ENCODE measurements around the gene DCN. TPM values are rescaled to one million over a fixed set of nuclear protein-coding genes. Genes with fewer than 3 reads are reported as not detected.

The DCN gene
- total RNA-seq, 1 donor from 2014 or later: 2,230 TPM

DNA sequence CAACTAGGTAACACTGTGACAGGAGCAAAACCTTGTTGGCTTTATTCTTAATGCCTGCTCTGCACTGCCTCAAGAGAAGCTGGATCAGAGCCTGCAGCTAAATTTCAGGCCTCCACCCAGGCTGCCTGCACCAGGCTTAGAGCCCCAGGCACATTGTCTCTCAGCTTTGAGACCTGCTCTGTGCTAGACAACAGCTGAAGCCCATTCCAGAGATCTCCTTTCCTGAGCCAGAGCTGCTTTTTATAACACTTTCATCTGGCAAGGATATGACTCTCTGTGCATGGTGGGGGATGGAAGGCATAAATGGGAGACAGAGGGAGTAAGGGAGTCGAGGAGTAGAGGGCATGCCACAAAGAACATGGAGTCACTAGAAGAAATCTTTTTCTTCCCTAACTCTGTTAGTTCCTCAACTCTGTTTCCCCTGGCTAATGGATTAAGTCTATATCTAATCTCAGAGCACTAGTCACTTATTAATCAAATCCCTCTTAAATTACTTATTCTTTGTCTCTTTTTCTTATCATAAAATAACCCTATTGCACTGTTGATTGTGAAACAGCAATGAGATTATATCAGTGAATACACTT, 44.2 kb downstream of the DCN start:
- Mint-ChIP-seq H3K36me3 (ENCODE audit: unreplicated experiment) (peaks cover 8% of the 10 kb centered on the region), H3K27me3 (ENCODE audit: unreplicated experiment) (no peaks in the 10 kb centered on the region), H3K4me3 (ENCODE audit: unreplicated experiment) (no peak overlapping the region), H3K4me1 (ENCODE audit: unreplicated experiment) (peaks cover 69% of the 10 kb centered on the region), H3K27ac (ENCODE audit: unreplicated experiment) (peak overlapping the region; percentile 95), H3K9me3 (ENCODE audit: unreplicated experiment) (peaks cover 4% of the 10 kb centered on the region)
- TF ChIP-seq, protein P1, sequence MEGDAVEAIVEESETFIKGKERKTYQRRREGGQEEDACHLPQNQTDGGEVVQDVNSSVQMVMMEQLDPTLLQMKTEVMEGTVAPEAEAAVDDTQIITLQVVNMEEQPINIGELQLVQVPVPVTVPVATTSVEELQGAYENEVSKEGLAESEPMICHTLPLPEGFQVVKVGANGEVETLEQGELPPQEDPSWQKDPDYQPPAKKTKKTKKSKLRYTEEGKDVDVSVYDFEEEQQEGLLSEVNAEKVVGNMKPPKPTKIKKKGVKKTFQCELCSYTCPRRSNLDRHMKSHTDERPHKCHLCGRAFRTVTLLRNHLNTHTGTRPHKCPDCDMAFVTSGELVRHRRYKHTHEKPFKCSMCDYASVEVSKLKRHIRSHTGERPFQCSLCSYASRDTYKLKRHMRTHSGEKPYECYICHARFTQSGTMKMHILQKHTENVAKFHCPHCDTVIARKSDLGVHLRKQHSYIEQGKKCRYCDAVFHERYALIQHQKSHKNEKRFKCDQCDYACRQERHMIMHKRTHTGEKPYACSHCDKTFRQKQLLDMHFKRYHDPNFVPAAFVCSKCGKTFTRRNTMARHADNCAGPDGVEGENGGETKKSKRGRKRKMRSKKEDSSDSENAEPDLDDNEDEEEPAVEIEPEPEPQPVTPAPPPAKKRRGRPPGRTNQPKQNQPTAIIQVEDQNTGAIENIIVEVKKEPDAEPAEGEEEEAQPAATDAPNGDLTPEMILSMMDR (IDR thresholded peaks at IDR 0.05): no peak
- DNase-seq (ENCODE audit: extremely low spot score, unreplicated experiment): no peak

DNA sequence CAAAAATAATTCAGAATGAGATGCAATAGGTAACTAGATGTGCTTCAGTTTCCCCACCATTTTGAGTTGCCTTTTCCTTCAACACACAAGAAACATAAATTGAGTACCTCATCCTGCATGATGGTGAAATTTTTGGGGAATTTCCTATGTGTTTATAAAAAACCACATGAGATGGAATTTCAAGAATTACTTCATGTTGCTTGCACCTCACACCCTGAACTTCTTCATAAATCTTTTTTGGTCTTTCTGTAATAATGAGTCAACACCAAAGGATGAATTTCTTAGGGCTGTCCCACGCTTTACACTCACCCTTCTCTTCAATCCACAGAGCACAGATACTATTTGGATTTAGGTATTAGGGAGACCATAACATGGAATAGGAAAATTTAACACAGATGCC, 48.7 kb downstream of the DCN start:
- H3K36me3 Mint-ChIP-seq (ENCODE audit: unreplicated experiment): peaks cover 2% of the 10 kb centered on the region
- H3K4me1 Mint-ChIP-seq (ENCODE audit: unreplicated experiment): peaks cover 51% of the 10 kb centered on the region
- no peak for DNase-seq (ENCODE audit: extremely low spot score, unreplicated experiment)
- H3K27ac Mint-ChIP-seq (ENCODE audit: unreplicated experiment): peak overlapping the region; percentile 9
- H3K4me3 Mint-ChIP-seq (ENCODE audit: unreplicated experiment): no peak overlapping the region
- peaks cover 4% of the 10 kb centered on the region for H3K9me3 Mint-ChIP-seq (ENCODE audit: unreplicated experiment)
- H3K27me3 Mint-ChIP-seq (ENCODE audit: unreplicated experiment): no peaks in the 10 kb centered on the region
- TF ChIP-seq, protein P1 (IDR thresholded peaks at IDR 0.05): no peak

DNA sequence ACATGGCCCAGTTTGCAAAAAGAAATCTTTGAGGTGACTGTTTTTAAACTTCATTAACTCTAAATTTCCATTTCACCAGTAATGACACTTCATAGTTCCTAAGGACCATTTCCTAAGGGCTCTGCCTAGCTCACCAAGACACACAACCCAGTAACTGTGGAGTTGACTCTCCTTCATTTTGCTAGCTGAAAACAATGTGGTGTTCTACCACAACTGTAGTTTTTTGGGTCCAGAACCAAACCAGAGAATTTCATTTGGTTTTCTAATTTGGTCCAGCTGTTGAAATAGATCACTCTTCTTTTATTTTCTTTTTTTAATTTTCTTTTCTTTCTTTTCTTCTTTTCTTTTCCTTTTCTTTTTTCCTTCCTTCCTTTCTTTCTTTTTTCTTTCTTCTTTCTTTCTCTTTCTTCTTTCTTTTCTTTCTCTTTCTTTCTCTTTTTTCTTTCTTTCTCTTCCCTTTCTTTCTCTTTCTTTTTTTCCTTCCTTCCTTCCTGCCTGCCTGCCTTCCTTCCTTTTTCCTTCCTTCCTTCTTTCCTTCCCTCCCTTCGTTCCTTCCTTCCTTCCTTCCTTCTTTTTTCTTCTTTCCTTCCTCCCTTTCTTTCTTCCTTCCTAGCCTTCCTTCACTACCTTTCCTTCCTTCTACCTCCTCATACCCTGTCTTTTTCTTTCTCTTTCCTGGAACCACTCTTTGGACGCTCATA, 52.8 kb downstream of the DCN start:
- Mint-ChIP-seq H3K4me3 (ENCODE audit: unreplicated experiment) (no peak overlapping the region), H3K9me3 (ENCODE audit: unreplicated experiment) (no peaks in the 10 kb centered on the region), H3K27me3 (ENCODE audit: unreplicated experiment) (no peaks in the 10 kb centered on the region), H3K36me3 (ENCODE audit: unreplicated experiment) (no peaks in the 10 kb centered on the region), H3K4me1 (ENCODE audit: unreplicated experiment) (peaks cover 61% of the 10 kb centered on the region), H3K27ac (ENCODE audit: unreplicated experiment) (no peak overlapping the region)
- no peak for DNase-seq (ENCODE audit: extremely low spot score, unreplicated experiment)
- TF ChIP-seq, protein P1 (IDR thresholded peaks at IDR 0.05): no peak

DNA sequence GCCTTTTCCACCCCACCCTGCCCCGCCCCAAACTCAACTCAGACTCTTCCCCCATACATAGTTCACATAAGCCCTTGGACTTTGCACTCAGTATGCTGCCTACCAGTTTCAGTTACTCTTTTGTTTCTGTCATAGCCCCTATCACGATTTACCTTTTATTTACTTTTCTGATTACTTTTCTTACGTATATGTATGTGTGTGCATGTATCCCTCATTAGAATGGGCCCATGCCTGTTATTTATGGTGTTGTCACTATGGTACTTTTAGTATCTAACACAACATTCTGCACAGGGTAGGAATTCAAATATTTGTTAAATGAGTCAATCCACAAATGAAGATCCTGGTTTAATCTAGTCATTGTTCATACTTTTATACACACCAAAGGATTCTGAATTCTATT, 54.9 kb downstream of the DCN start:
- no peaks in the 10 kb centered on the region for H3K36me3 Mint-ChIP-seq (ENCODE audit: unreplicated experiment)

DNA sequence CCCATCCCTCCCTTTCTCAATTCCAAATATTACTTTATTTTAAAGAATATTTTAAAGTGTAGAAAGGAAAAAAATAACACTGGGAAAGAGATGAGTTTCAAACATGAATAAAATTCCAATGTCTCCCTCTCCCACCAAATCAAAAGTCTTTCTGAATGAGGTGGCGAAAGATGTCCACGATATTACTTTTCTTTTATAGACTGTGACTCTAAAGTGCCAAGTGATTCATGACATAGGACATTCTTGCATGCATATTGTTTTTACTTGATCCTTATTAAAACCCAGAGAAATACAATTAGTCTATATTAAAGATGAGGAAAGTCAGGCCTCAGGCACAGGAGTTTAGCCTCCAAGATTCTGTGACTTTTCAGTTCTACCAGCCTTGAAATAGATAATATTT, 55.3 kb downstream of the DCN start:
- peaks cover 3% of the 10 kb centered on the region for H3K9me3 Mint-ChIP-seq (ENCODE audit: unreplicated experiment)
- H3K27me3 Mint-ChIP-seq (ENCODE audit: unreplicated experiment): no peaks in the 10 kb centered on the region

More for the DNA sequence above, 54.9 kb downstream of the DCN start:
- Mint-ChIP-seq H3K27me3 (ENCODE audit: unreplicated experiment) (no peaks in the 10 kb centered on the region), H3K9me3 (ENCODE audit: unreplicated experiment) (no peaks in the 10 kb centered on the region), H3K4me3 (ENCODE audit: unreplicated experiment) (no peak overlapping the region), H3K4me1 (ENCODE audit: unreplicated experiment) (peaks cover 61% of the 10 kb centered on the region), H3K27ac (ENCODE audit: unreplicated experiment) (peak overlapping the region; percentile 80)
- DNase-seq (ENCODE audit: extremely low spot score, unreplicated experiment): no peak
- TF ChIP-seq, protein P1 (IDR thresholded peaks at IDR 0.05): no peak

More for the DNA sequence above, 55.3 kb downstream of the DCN start:
- Mint-ChIP-seq H3K4me1 (ENCODE audit: unreplicated experiment) (peaks cover 61% of the 10 kb centered on the region), H3K4me3 (ENCODE audit: unreplicated experiment) (no peak overlapping the region), H3K36me3 (ENCODE audit: unreplicated experiment) (no peaks in the 10 kb centered on the region), H3K27ac (ENCODE audit: unreplicated experiment) (peak overlapping the region; percentile 80)
- TF ChIP-seq, protein P1 (IDR thresholded peaks at IDR 0.05): no peak
- DNase-seq (ENCODE audit: extremely low spot score, unreplicated experiment): no peak
